Smooth muscle cell (in vitro differentiated cells): ENCODE results near the gene MEGF11. TPM values are rescaled to one million over a fixed set of nuclear protein-coding genes. Genes with fewer than 3 reads are reported as not detected.
A peak's percentile ranks its signal among the peaks of the same experiment; 100 is the strongest.

Source experiments
- DNase-seq: peaks from one replicate; lab custom pipeline; 2025; ENCODE audit not compliant: unreplicated experiment; lab: John Stamatoyannopoulos, UW
- H2AFZ ChIP-seq: fragments of 200-600 bp; sonication (generic); 2 replicates; pipeline ENCODE4 v1.6.0; 2016; ENCODE audit warnings: antibody characterized with exemption, low read depth, mild to moderate bottlenecking
- H3F3A ChIP-seq: fragments of 200-600 bp; sonication (generic); 2 replicates; pipeline ENCODE4 v1.6.0; 2017; ENCODE audit warnings: antibody characterized with exemption, low read depth
- H3K27ac ChIP-seq: fragments of 200-600 bp; sonication (generic); 2 replicates; pipeline ENCODE4 v1.5.1; 2016; ENCODE audit warnings: low read depth, mild to moderate bottlenecking
- H3K27me3 ChIP-seq: fragments of 200-600 bp; sonication (generic); 2 replicates; pipeline ENCODE4 v1.6.1; 2016; ENCODE audit warnings: low read depth, mild to moderate bottlenecking
- H3K36me3 ChIP-seq: fragments of 200-600 bp; sonication (generic); 2 replicates; pipeline ENCODE4 v1.5.1; 2016; ENCODE audit warnings: low read depth
- H3K4me1 ChIP-seq: fragments of 200-600 bp; sonication (generic); 2 replicates; pipeline ENCODE4 v1.5.1; 2016; ENCODE audit warnings: low read depth
- H3K4me2 ChIP-seq: fragments of 200-600 bp; sonication (generic); 2 replicates; pipeline ENCODE4 v1.6.0; 2016; ENCODE audit warnings: mild to moderate bottlenecking
- H3K4me3 ChIP-seq: fragments of 200-600 bp; sonication (generic); 2 replicates; pipeline ENCODE4 v1.5.1; 2016; ENCODE audit warnings: mild to moderate bottlenecking
- H3K79me2 ChIP-seq: fragments of 200-600 bp; sonication (generic); 2 replicates; pipeline ENCODE4 v1.6.0; 2016; ENCODE audit warnings: low read depth, mild to moderate bottlenecking
- H3K9ac ChIP-seq: fragments of 200-600 bp; sonication (generic); 2 replicates; pipeline ENCODE4 v1.6.0; 2016; ENCODE audit warnings: low read depth
- H3K9me3 ChIP-seq: fragments of 200-600 bp; sonication (generic); replicated peaks from 2 replicates; pipeline ENCODE4 v1.5.1; 2016; ENCODE audit warnings: low read depth
- H4K20me1 ChIP-seq: fragments of 200-600 bp; sonication (generic); 2 replicates; pipeline ENCODE4 v1.6.0; 2016; ENCODE audit warnings: low read depth
- WGBS: methylation state at CpG from one replicate; pipeline ENCODE4 v1.1.7; 2016; ENCODE audit warnings: low lambda C conversion rate; 5-methylcytosine and 5-hydroxymethylcytosine counted together
- polyA plus RNA-seq: library from polyadenylated mRNA; unstranded; fragments of >200 nt; fragmentation: Nextera tagmentation; extraction: Ambion mirVana; gene quantifications from 2 replicates; pipeline ENCODE4 v1.2.1, GENCODE V29; 2016
- total RNA-seq: library from RNA; depleted of rRNA; stranded (reverse); fragments of >200 nt; gene quantifications from 2 replicates; pipeline ENCODE4 v1.2.3, GENCODE V29; 2014
- TF ChIP-seq, protein P1 (sequence below): fragments of 200-600 bp; sonication (generic); IDR thresholded peaks from 2 replicates; pipeline ENCODE4 v1.5.1; 2017; ENCODE audit warnings: borderline replicate concordance, mild to moderate bottlenecking, antibody characterized with exemption; ENCODE audit not compliant: insufficient read depth, poor library complexity, severe bottlenecking

The MEGF11 gene
- total and polyA plus RNA-seq, 2 experiments from 2014 or later: 0.08 TPM; not detected in 1

DNA sequence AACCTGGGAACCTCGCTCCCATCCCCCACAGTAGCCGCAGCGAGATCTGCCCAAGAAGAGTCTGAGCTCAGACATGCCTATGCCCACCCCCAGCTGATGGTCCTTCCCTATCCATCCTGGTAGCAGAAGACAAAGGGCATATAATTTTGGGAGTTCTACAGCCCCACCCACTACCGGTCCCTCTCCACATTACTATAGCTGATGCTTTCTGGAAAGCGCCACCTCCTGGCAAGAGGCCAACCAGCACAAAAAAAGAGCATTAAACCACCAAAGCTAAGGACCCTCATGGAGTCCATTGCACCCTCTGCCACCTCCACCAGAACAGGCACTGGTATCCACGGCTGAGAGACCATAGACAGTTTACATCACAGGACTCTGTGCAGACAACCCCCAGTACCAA is 168.4 kb downstream of the MEGF11 start:
- Histone ChIP-seq H3K27ac (no peak overlapping the region), H3K36me3 (no peaks in the 10 kb centered on the region), H4K20me1 (no peaks in the 10 kb centered on the region), H3F3A (no peaks in the 10 kb centered on the region), H3K79me2 (no peaks in the 10 kb centered on the region), H3K9me3 (no peaks in the 10 kb centered on the region), H2AFZ (no peak overlapping the region), H3K27me3 (no peaks in the 10 kb centered on the region), H3K4me2 (no peak overlapping the region), H3K9ac (no peak overlapping the region), H3K4me1 (no peaks in the 10 kb centered on the region), H3K4me3 (no peak overlapping the region)
- TF ChIP-seq, protein P1, sequence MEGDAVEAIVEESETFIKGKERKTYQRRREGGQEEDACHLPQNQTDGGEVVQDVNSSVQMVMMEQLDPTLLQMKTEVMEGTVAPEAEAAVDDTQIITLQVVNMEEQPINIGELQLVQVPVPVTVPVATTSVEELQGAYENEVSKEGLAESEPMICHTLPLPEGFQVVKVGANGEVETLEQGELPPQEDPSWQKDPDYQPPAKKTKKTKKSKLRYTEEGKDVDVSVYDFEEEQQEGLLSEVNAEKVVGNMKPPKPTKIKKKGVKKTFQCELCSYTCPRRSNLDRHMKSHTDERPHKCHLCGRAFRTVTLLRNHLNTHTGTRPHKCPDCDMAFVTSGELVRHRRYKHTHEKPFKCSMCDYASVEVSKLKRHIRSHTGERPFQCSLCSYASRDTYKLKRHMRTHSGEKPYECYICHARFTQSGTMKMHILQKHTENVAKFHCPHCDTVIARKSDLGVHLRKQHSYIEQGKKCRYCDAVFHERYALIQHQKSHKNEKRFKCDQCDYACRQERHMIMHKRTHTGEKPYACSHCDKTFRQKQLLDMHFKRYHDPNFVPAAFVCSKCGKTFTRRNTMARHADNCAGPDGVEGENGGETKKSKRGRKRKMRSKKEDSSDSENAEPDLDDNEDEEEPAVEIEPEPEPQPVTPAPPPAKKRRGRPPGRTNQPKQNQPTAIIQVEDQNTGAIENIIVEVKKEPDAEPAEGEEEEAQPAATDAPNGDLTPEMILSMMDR: peak; percentile 14
- DNase-seq: no peak
- WGBS: 65% methylated on average over 6 of the region's 6 CpGs

DNA sequence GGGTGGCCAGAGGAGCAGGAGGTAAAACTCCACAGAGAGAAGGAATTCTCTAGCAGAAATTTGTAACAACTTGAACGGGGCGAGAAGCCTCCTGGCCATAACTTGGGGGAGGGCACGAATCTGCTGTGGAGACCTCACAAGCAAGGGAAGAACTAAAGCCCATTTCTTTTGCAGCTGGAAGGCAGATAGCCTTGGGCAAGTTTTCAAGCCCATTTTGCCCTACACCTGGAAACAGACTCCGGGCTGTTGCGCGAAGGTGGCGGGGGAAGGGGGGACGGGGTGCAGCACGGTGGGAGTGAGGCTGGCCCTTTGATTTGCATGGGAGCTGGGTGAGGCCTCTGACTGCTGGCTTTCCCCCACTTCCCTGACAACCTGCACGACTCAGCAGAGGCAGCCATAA is 168.8 kb downstream of the MEGF11 start:
- Histone ChIP-seq H4K20me1 (no peaks in the 10 kb centered on the region), H3K36me3 (no peaks in the 10 kb centered on the region), H3K4me2 (no peak overlapping the region), H3K9me3 (no peaks in the 10 kb centered on the region), H3K4me3 (no peak overlapping the region), H3K9ac (no peak overlapping the region), H3K27me3 (no peaks in the 10 kb centered on the region), H3F3A (no peaks in the 10 kb centered on the region), H3K79me2 (no peaks in the 10 kb centered on the region), H2AFZ (no peak overlapping the region), H3K27ac (no peak overlapping the region), H3K4me1 (no peaks in the 10 kb centered on the region)
- no peak for DNase-seq
- 94% methylated on average over 10 of the region's 10 CpGs for WGBS
- TF ChIP-seq, protein P1: no peak

DNA sequence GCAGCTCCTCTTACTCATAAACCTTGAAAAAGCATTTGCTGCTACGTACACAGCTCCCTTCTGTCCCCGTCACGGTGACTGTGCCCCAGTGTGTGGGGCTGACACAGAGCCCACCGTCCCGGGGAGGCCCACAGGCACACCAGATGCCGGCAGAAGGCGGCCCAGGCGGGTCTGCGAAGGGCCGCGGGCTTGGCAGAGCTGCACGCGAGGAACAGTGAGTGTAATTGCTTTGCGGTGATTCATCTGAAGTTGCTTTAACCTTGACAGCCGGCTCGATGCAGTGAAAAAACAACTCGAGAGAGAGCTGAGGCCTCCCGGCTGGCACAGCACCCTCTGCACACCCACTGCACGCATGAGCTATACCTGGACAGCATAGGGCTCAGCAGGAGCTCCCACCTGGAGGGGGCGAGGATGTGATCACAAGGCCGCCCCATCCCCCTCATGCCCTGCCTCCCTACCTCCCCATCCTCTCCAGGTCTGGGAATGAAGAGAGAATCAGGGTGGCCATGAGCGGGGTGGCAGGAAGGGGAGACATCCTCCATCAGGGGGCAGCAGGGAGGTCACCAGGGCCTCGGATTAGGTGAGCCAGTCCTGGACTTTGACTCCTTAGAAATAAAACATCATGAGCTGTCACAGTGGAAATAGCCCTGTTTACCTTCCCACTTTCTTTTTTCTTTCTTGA is 172.7 kb downstream of the MEGF11 start:
- DNase-seq: peak; percentile 52
- peak overlapping the region; percentile 60 for H3K4me2 ChIP-seq
- no peak overlapping the region for H3K9ac ChIP-seq
- H3F3A ChIP-seq: no peaks in the 10 kb centered on the region
- H3K4me1 ChIP-seq: no peaks in the 10 kb centered on the region
- H4K20me1 ChIP-seq: no peaks in the 10 kb centered on the region
- TF ChIP-seq, protein P1: peak; percentile 14
- no peak overlapping the region for H2AFZ ChIP-seq
- H3K27me3 ChIP-seq: no peaks in the 10 kb centered on the region
- H3K4me3 ChIP-seq: no peak overlapping the region
- 21% methylated on average over 21 of the region's 23 CpGs for WGBS
- H3K36me3 ChIP-seq: no peaks in the 10 kb centered on the region
- H3K27ac ChIP-seq: peak overlapping the region; percentile 54
- H3K9me3 ChIP-seq: no peaks in the 10 kb centered on the region
- H3K79me2 ChIP-seq: no peaks in the 10 kb centered on the region

DNA sequence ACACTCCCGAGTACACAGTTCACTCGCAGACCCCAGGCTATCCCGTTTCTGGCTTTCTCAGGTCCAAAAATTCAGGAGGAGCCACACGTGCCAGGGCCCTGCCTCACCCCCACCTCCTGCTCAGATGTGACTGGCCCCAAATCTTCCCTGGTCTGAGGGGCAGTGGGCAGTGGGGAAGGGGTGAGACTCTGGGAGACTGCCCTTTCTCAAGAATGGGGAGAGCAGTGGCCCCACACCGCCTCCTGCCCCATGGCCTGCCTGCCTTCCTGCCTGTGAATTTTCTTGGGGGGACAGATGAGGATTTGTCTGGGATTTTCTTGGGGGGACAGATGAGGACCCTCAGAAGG is 174.6 kb downstream of the MEGF11 start:
- TF ChIP-seq, protein P1: no peak
- no peak for DNase-seq
- Histone ChIP-seq H3K9ac (no peak overlapping the region), H3K9me3 (no peaks in the 10 kb centered on the region), H3K79me2 (no peaks in the 10 kb centered on the region), H3K36me3 (no peaks in the 10 kb centered on the region), H3K27ac (no peak overlapping the region), H3K4me1 (no peaks in the 10 kb centered on the region), H3K27me3 (no peaks in the 10 kb centered on the region), H3K4me2 (no peak overlapping the region), H4K20me1 (no peaks in the 10 kb centered on the region), H3K4me3 (no peak overlapping the region), H2AFZ (no peak overlapping the region), H3F3A (peaks cover 4% of the 10 kb centered on the region)
- WGBS: 91% methylated on average over 5 of the region's 5 CpGs
